ENCODE data around the gene DGKG.

DNA sequence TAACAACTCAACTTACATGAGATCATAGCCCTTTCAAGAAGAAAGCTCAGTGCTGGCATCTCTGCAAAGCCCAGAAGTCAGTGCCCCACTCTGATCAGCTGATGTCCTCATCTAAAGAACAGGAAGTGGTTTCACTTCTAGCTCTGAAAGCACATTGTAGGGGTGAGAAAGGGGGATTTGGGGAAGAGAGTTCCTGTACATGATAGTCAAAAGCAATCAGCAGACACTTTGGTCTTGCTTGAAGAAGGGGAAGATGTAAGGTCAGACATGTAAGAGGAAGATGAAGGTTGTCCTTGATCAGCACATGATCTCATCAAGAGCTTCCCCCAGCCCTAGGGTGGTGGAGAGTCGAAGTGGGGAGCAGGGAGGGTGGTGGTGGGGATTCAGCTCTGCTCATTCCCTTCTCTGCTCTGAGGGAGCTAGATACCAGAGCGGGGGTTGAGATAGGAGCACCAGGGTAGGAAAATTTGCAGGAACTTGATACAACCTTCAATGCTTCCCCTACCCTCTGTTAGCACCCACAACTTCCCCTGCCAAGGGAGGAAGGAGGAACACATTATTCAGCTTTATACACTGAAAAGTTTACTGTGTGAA is 176.7 kb downstream of the DGKG start:
- TF ChIP-seq ZNF274 (IDR thresholded peaks at IDR 0.05; ENCODE audit: low read depth, low read length) (no peak), SUZ12 (IDR thresholded peaks at IDR 0.05; ENCODE audit: extremely low read depth, insufficient read depth, insufficient read length) (no peak), YY1 (IDR thresholded peaks at IDR 0.05; ENCODE audit: insufficient read depth, insufficient read length) (no peak)

Measured in NT2/D1 (cell line).